Activated CD4-positive, alpha-beta T cell treated with anti-CD3 and anti-CD28 coated beads for 36 hours (primary cell): ENCODE data around the gene LAP3. TPM values are rescaled to one million over a fixed set of nuclear protein-coding genes. Genes with fewer than 3 reads are reported as not detected.

Experiments
- ATAC-seq: fragments of 200-7000 bp; cut with Tn5 transposase; one replicate; pipeline ENCODE4 v1.10.0; 2021; ENCODE audit warnings: mild to moderate bottlenecking, moderate library complexity
- CTCF ChIA-PET: fragments of 350-600 bp; sonication (Branson Sonifier 250); formaldehyde crosslinking; loops from one replicate; lab custom pipeline; 2021; ENCODE audit warnings: antibody characterized with exemption; lab: Charles Lee
- POLR2A ChIA-PET: fragments of 350-600 bp; sonication (Branson Sonifier 250); formaldehyde crosslinking; loops from one replicate; lab custom pipeline; 2021; ENCODE audit warnings: antibody characterized with exemption, inconsistent platforms; lab: Charles Lee
- DNase-seq: peaks from one replicate; pipeline ENCODE4 v3.0.0-alpha.2; 2020
- H3K27ac Mint-ChIP-seq: one replicate; pipeline ENCODE4 v1.8.0; 2021; ENCODE audit warnings: mixed read lengths
- H3K27me3 Mint-ChIP-seq: one replicate; pipeline ENCODE4 v1.8.0; 2021; ENCODE audit warnings: mixed read lengths
- H3K36me3 Mint-ChIP-seq: one replicate; pipeline ENCODE4 v1.8.0; 2021; ENCODE audit warnings: low read depth, mixed read lengths
- H3K4me1 Mint-ChIP-seq: one replicate; pipeline ENCODE4 v1.8.0; 2021; ENCODE audit warnings: mixed read lengths
- H3K4me3 Mint-ChIP-seq: one replicate; pipeline ENCODE4 v1.8.0; 2021; ENCODE audit warnings: mild to moderate bottlenecking, moderate library complexity, mixed read lengths
- H3K9me3 Mint-ChIP-seq: one replicate; pipeline ENCODE4 v1.8.0; 2021; ENCODE audit warnings: low read depth, mixed read lengths
- intact Hi-C, 2 experiments: fragments of 100-400 bp; cut with DNase I in 1 of 2; cut with micrococcal nuclease in 1 of 2; formaldehyde crosslinking; loops; one replicate each; pipeline versions ENCODE4 v1.14.2 to v1.15.1; 2022 to 2024; cut with DNase I, micrococcal nuclease
- total RNA-seq, 2 experiments: library from RNA; stranded (reverse); gene quantifications; one replicate each; pipeline ENCODE4 v1.2.3, GENCODE V29; 2021

Gene LAP3
- total RNA-seq, 2 experiments from 2014 or later: 126 to 128 TPM

GRCh38 chr4:17619416-17620105, 42.6 kb downstream of the LAP3 start:
- Mint-ChIP-seq H3K4me1 (peaks cover 43% of the 10 kb centered on the region), H3K27me3 (no peaks in the 10 kb centered on the region), H3K27ac (peak overlapping the region; percentile 76), H3K36me3 (peaks cover 62% of the 10 kb centered on the region), H3K9me3 (no peaks in the 10 kb centered on the region), H3K4me3 (no peak overlapping the region)
- ChIA-PET POLR2A (interaction anchor here (1.1 kb wide), 1 partner anchor 191 kb away, joined by 5 read pairs; no protein-coding TSS in a partner anchor), CTCF (interaction anchor here (0.6 to 1.2 kb wide), 2 partner anchors 70 to 113 kb away, joined by 4 to 5 read pairs; no protein-coding TSS in a partner anchor)
- DNase-seq (no peak), ATAC-seq (no peak)
- intact Hi-C loops: loop anchor here in 1 of 2 experiments (10.0 kb wide), 1 partner anchor 1395 kb away; the partner anchor contains the start of gene TAPT1

- Mint-ChIP-seq H3K27ac (no peak overlapping the region), H3K4me3 (no peak overlapping the region), H3K27me3 (no peaks in the 10 kb centered on the region), H3K9me3 (no peaks in the 10 kb centered on the region), H3K4me1 (peaks cover 13% of the 10 kb centered on the region), H3K36me3 (peaks cover 73% of the 10 kb centered on the region)
- ChIA-PET POLR2A (no interaction called here), CTCF (interaction anchor here (1.3 kb wide), 1 partner anchor 75 kb away, joined by 3 read pairs; no protein-coding TSS in a partner anchor)
- DNase-seq (no peak), ATAC-seq (no peak)
- intact Hi-C loops: no loop called here
Measured at GRCh38 chr4:17623451-17624001, 46.5 kb downstream of the LAP3 start.

GRCh38 chr4:17624821-17625220, 47.8 kb downstream of the LAP3 start:
- intact Hi-C loops: no loop called here
- no peak overlapping the region for H3K4me3 Mint-ChIP-seq
- ChIA-PET POLR2A (no interaction called here), CTCF (no interaction called here)
- DNase-seq (no peak), ATAC-seq (no peak)
- H3K4me1 Mint-ChIP-seq: peaks cover under 1% of the 10 kb centered on the region
- no peak overlapping the region for H3K27ac Mint-ChIP-seq
- peaks cover 70% of the 10 kb centered on the region for H3K36me3 Mint-ChIP-seq
- H3K9me3 Mint-ChIP-seq: no peaks in the 10 kb centered on the region
- no peaks in the 10 kb centered on the region for H3K27me3 Mint-ChIP-seq

GRCh38 chr4:17630228-17630627, 53.2 kb downstream of the LAP3 start:
- ATAC-seq: no peak
- ChIA-PET POLR2A (no interaction called here), CTCF (no interaction called here)
- H3K9me3 Mint-ChIP-seq: no peaks in the 10 kb centered on the region
- no peak for DNase-seq
- H3K4me3 Mint-ChIP-seq: no peak overlapping the region
- no peaks in the 10 kb centered on the region for H3K4me1 Mint-ChIP-seq
- no peaks in the 10 kb centered on the region for H3K27me3 Mint-ChIP-seq
- intact Hi-C loops: loop anchor here in 1 of 2 experiments (2.0 kb wide), 1 partner anchor 13 kb away; no protein-coding TSS in a partner anchor
- peaks cover 62% of the 10 kb centered on the region for H3K36me3 Mint-ChIP-seq
- no peak overlapping the region for H3K27ac Mint-ChIP-seq

GRCh38 chr4:17633600-17633999, 56.6 kb downstream of the LAP3 start:
- ChIA-PET CTCF (interaction anchor here (0.9 to 3.7 kb wide), 3 partner anchors 24 to 85 kb away, joined by 3 to 40 read pairs (median 3); no protein-coding TSS in a partner anchor), POLR2A (no interaction called here)
- ATAC-seq (no peak), DNase-seq (no peak)
- H3K4me1 Mint-ChIP-seq: no peaks in the 10 kb centered on the region
- H3K27me3 Mint-ChIP-seq: no peaks in the 10 kb centered on the region
- H3K9me3 Mint-ChIP-seq: no peaks in the 10 kb centered on the region
- H3K36me3 Mint-ChIP-seq: peaks cover 41% of the 10 kb centered on the region
- no peak overlapping the region for H3K27ac Mint-ChIP-seq
- intact Hi-C loops: no loop called here
- H3K4me3 Mint-ChIP-seq: no peak overlapping the region

- POLR2A ChIA-PET: no interaction called here
- H3K4me3 Mint-ChIP-seq: no peak overlapping the region
Measured at GRCh38 chr4:17635056-17635455, 58.1 kb downstream of the LAP3 start.

GRCh38 chr4:17636341-17636695, 59.3 kb downstream of the LAP3 start:
- Mint-ChIP-seq H3K27ac (no peak overlapping the region), H3K4me3 (no peak overlapping the region), H3K27me3 (no peaks in the 10 kb centered on the region), H3K9me3 (no peaks in the 10 kb centered on the region), H3K4me1 (no peaks in the 10 kb centered on the region), H3K36me3 (peaks cover 25% of the 10 kb centered on the region)
- ATAC-seq: peak; percentile 21
- intact Hi-C loops: loop anchor here in 1 of 2 experiments (1.0 to 5.0 kb wide), 3 partner anchors 87 to 956 kb away; no protein-coding TSS in a partner anchor
- no peak for DNase-seq
- POLR2A ChIA-PET: no interaction called here
- CTCF ChIA-PET: interaction anchor here (0.7 to 3.7 kb wide), 11 partner anchors 10 to 123 kb away, joined by 3 to 40 read pairs (median 4); no protein-coding TSS in a partner anchor

More at GRCh38 chr4:17635056-17635455, 58.1 kb downstream of the LAP3 start:
- intact Hi-C loops: loop anchor here in 1 of 2 experiments (5.0 kb wide), 2 partner anchors 172 to 957 kb away; no protein-coding TSS in a partner anchor
- H3K4me1 Mint-ChIP-seq: no peaks in the 10 kb centered on the region
- H3K27me3 Mint-ChIP-seq: no peaks in the 10 kb centered on the region
- ATAC-seq (no peak), DNase-seq (no peak)
- no peaks in the 10 kb centered on the region for H3K9me3 Mint-ChIP-seq
- peaks cover 34% of the 10 kb centered on the region for H3K36me3 Mint-ChIP-seq
- CTCF ChIA-PET: interaction anchor here (1.1 to 3.7 kb wide), 7 partner anchors 9 to 119 kb away, joined by 3 to 40 read pairs (median 4); no protein-coding TSS in a partner anchor
- H3K27ac Mint-ChIP-seq: no peak overlapping the region

- Mint-ChIP-seq H3K9me3 (no peaks in the 10 kb centered on the region), H3K4me1 (no peaks in the 10 kb centered on the region), H3K27ac (no peak overlapping the region), H3K4me3 (no peak overlapping the region), H3K27me3 (no peaks in the 10 kb centered on the region), H3K36me3 (peaks cover 19% of the 10 kb centered on the region)
- DNase-seq (peak; percentile 87), ATAC-seq (peak; percentile 95)
- ChIA-PET CTCF (interaction anchor here (0.9 to 3.7 kb wide), 9 partner anchors 11 to 124 kb away, joined by 3 to 40 read pairs (median 4); no protein-coding TSS in a partner anchor), POLR2A (no interaction called here)
- intact Hi-C loops: loop anchor here (1.0 to 5.0 kb wide), 3 partner anchors 88 to 955 kb away; no protein-coding TSS in a partner anchor
Measured at GRCh38 chr4:17636696-17637622, 60.0 kb downstream of the LAP3 start.

- no peaks in the 10 kb centered on the region for H3K9me3 Mint-ChIP-seq
- no peak for ATAC-seq
- ChIA-PET POLR2A (no interaction called here), CTCF (no interaction called here)
- intact Hi-C loops: loop anchor here in 1 of 2 experiments (5.0 kb wide), 2 partner anchors 168 to 953 kb away; no protein-coding TSS in a partner anchor
- DNase-seq: no peak
- peaks cover 12% of the 10 kb centered on the region for H3K36me3 Mint-ChIP-seq
- H3K27me3 Mint-ChIP-seq: no peaks in the 10 kb centered on the region
- H3K4me3 Mint-ChIP-seq: no peak overlapping the region
- no peak overlapping the region for H3K27ac Mint-ChIP-seq
- no peaks in the 10 kb centered on the region for H3K4me1 Mint-ChIP-seq
Measured at GRCh38 chr4:17639136-17639535, 62.1 kb downstream of the LAP3 start.

GRCh38 chr4:17642398-17642783, 65.4 kb downstream of the LAP3 start:
- ChIA-PET POLR2A (no interaction called here), CTCF (no interaction called here)
- H3K4me1 Mint-ChIP-seq: no peaks in the 10 kb centered on the region
- H3K27me3 Mint-ChIP-seq: no peaks in the 10 kb centered on the region
- H3K27ac Mint-ChIP-seq: no peak overlapping the region
- DNase-seq: no peak
- H3K9me3 Mint-ChIP-seq: no peaks in the 10 kb centered on the region
- intact Hi-C loops: no loop called here
- H3K4me3 Mint-ChIP-seq: no peak overlapping the region
- H3K36me3 Mint-ChIP-seq: peaks cover 4% of the 10 kb centered on the region
- no peak for ATAC-seq

- intact Hi-C loops: no loop called here
- peaks cover 4% of the 10 kb centered on the region for H3K36me3 Mint-ChIP-seq
- DNase-seq: no peak
- H3K27ac Mint-ChIP-seq: no peak overlapping the region
- peaks cover 7% of the 10 kb centered on the region for H3K4me1 Mint-ChIP-seq
- no peak overlapping the region for H3K4me3 Mint-ChIP-seq
- no peaks in the 10 kb centered on the region for H3K9me3 Mint-ChIP-seq
- ATAC-seq: no peak
- ChIA-PET POLR2A (no interaction called here), CTCF (no interaction called here)
- H3K27me3 Mint-ChIP-seq: no peaks in the 10 kb centered on the region
Measured at GRCh38 chr4:17646693-17647092, 69.7 kb downstream of the LAP3 start.
